CD4-positive, CD25-positive, alpha-beta regulatory T cell (primary cell): ENCODE results near the gene FAM163A. TPM values are rescaled to one million over a fixed set of nuclear protein-coding genes. Genes with fewer than 3 reads are reported as not detected.

Experiments
- ATAC-seq, 2 donors: fragments of 150-1000 bp; cut with Tn5 transposase; one replicate each; pipeline ENCODE4 v1.10.0; 2021; ENCODE audit warnings: low read depth in 2 of 2, moderate number of reproducible peaks in 2 of 2, moderate library complexity in 1 of 2
- DNase-seq, 3 donors: peaks; one replicate each; pipeline versions ENCODE4 v3.0.0 to v3.0.0-alpha.2; 2012 to 2022; ENCODE audit warnings: mixed read lengths in 1 of 3
- H3K27ac ChIP-seq: one replicate; pipeline ENCODE4 v1.7.0; 2013; ENCODE audit warnings: mild to moderate bottlenecking, low read length; ENCODE audit not compliant: insufficient read depth, poor library complexity, severe bottlenecking
- H3K27me3 ChIP-seq: one replicate; pipeline ENCODE4 v1.7.0; 2013; ENCODE audit warnings: low read length; ENCODE audit not compliant: control insufficient read depth, insufficient read depth
- H3K36me3 ChIP-seq: one replicate; pipeline ENCODE4 v1.7.0; 2013; ENCODE audit warnings: mild to moderate bottlenecking, low read length, moderate library complexity; ENCODE audit not compliant: control insufficient read depth, insufficient read depth
- H3K4me1 ChIP-seq: 2 replicates; pipeline ENCODE4 v1.7.0; 2013; ENCODE audit warnings: mild to moderate bottlenecking, low read length; ENCODE audit not compliant: insufficient read depth, control insufficient read depth, poor library complexity, severe bottlenecking
- H3K4me3 ChIP-seq: one replicate; pipeline ENCODE4 v1.7.0; 2013; ENCODE audit warnings: low read depth, mild to moderate bottlenecking, low read length, moderate library complexity
- H3K9me3 ChIP-seq, 2 experiments: 1 replicate in 1 of 2; 2 replicates in 1 of 2; pipeline ENCODE4 v1.7.0; 2013; ENCODE audit warnings: low read length in 2 of 2, mild to moderate bottlenecking in 1 of 2, moderate library complexity in 1 of 2; ENCODE audit not compliant: control insufficient read depth in 2 of 2
- H3K27ac Mint-ChIP-seq, 3 donors: one replicate each; pipeline ENCODE4 v1.8.0; 2020 to 2022; ENCODE audit warnings: mild to moderate bottlenecking in 3 of 3, mixed read lengths in 3 of 3, moderate library complexity in 2 of 3
- H3K27me3 Mint-ChIP-seq: one replicate; pipeline ENCODE4 v1.8.0; 2022; ENCODE audit warnings: mild to moderate bottlenecking, mixed read lengths
- H3K36me3 Mint-ChIP-seq: one replicate; pipeline ENCODE4 v1.8.0; 2020; ENCODE audit warnings: mixed read lengths
- H3K4me1 Mint-ChIP-seq, 4 donors: one replicate each; pipeline ENCODE4 v1.8.0; 2020 to 2022; ENCODE audit warnings: mixed read lengths in 4 of 4, mild to moderate bottlenecking in 1 of 4
- H3K4me3 Mint-ChIP-seq, 4 donors: one replicate each; pipeline ENCODE4 v1.8.0; 2020 to 2022; ENCODE audit warnings: mild to moderate bottlenecking in 4 of 4, mixed read lengths in 4 of 4, moderate library complexity in 3 of 4
- H3K9me3 Mint-ChIP-seq, 7 donors: one replicate each; pipeline ENCODE4 v1.8.0; 2020 to 2022; ENCODE audit warnings: mixed read lengths in 7 of 7, mild to moderate bottlenecking in 3 of 7, moderate library complexity in 2 of 7
- polyA plus RNA-seq, 4 donors: library from polyadenylated mRNA; unstranded; fragments of 300-500 nt; fragmentation: Illumina TruSeq; gene quantifications; one replicate each; pipeline ENCODE4 v1.2.3, GENCODE V29; 2021
- total RNA-seq: library from RNA; stranded (reverse); gene quantifications from one replicate; pipeline ENCODE4 v1.2.3, GENCODE V29; 2022

FAM163A gene
- total and polyA plus RNA-seq, 5 donors from 2014 or later, result 0.13 TPM; not detected in 4

- Mint-ChIP-seq H3K27me3 (no peaks in the 10 kb centered on the region), H3K27ac (peak overlapping the region in 1 of 3 donors; percentile 71), H3K4me1 (no peaks in the 10 kb centered on the region), H3K4me3 (no peak overlapping the region), H3K9me3 (peaks cover 0 to 3% (median 0%) of the 10 kb centered on the region in 7 donors), H3K36me3 (peaks cover 5% of the 10 kb centered on the region)
- Histone ChIP-seq H3K9me3 (peaks cover 0 to 3% of the 10 kb centered on the region in 2 experiments), H3K27me3 (no peaks in the 10 kb centered on the region), H3K4me3 (no peak overlapping the region), H3K36me3 (no peaks in the 10 kb centered on the region), H3K27ac (no peak overlapping the region), H3K4me1 (no peaks in the 10 kb centered on the region)
- DNase-seq (no peak), ATAC-seq (no peak)
These were observed 27.9 kb downstream of the FAM163A start for GRCh38 chr1:179770887-179771502.

- Mint-ChIP-seq H3K4me3 (no peak overlapping the region), H3K27ac (no peak overlapping the region), H3K27me3 (peaks cover 5% of the 10 kb centered on the region), H3K9me3 (peaks cover 0 to 3% (median 0%) of the 10 kb centered on the region in 7 donors), H3K4me1 (no peaks in the 10 kb centered on the region), H3K36me3 (peaks cover 5% of the 10 kb centered on the region)
- Histone ChIP-seq H3K4me1 (no peaks in the 10 kb centered on the region), H3K4me3 (no peak overlapping the region), H3K27ac (no peak overlapping the region), H3K36me3 (no peaks in the 10 kb centered on the region), H3K27me3 (no peaks in the 10 kb centered on the region), H3K9me3 (peaks cover 0 to 3% of the 10 kb centered on the region in 2 experiments)
- DNase-seq, result no peak
- no peak for ATAC-seq
These were observed 30.2 kb downstream of the FAM163A start for GRCh38 chr1:179773264-179773663.

GRCh38 chr1:179774000-179774399 lies 30.9 kb downstream of the FAM163A start:
- no peak for DNase-seq
- H3K9me3 ChIP-seq, result peaks cover 0 to 3% of the 10 kb centered on the region in 2 experiments
- no peaks in the 10 kb centered on the region for H3K27me3 ChIP-seq
- H3K4me1 ChIP-seq, result no peaks in the 10 kb centered on the region
- no peak for ATAC-seq
- Mint-ChIP-seq H3K36me3 (peaks cover 5% of the 10 kb centered on the region), H3K27ac (no peak overlapping the region), H3K9me3 (peaks cover 0 to 3% (median 0%) of the 10 kb centered on the region in 7 donors), H3K4me3 (no peak overlapping the region), H3K4me1 (no peaks in the 10 kb centered on the region), H3K27me3 (peaks cover 8% of the 10 kb centered on the region)
- H3K27ac ChIP-seq, result no peak overlapping the region
- no peaks in the 10 kb centered on the region for H3K36me3 ChIP-seq
- H3K4me3 ChIP-seq, result no peak overlapping the region

GRCh38 chr1:179774566-179774965 lies 31.5 kb downstream of the FAM163A start:
- H3K27ac ChIP-seq, result no peak overlapping the region
- Mint-ChIP-seq H3K27me3 (peaks cover 14% of the 10 kb centered on the region), H3K27ac (no peak overlapping the region), H3K36me3 (peaks cover 5% of the 10 kb centered on the region), H3K4me3 (no peak overlapping the region), H3K4me1 (no peaks in the 10 kb centered on the region), H3K9me3 (peaks cover 0 to 3% (median 0%) of the 10 kb centered on the region in 7 donors)
- peaks cover 0 to 3% of the 10 kb centered on the region in 2 experiments for H3K9me3 ChIP-seq
- no peaks in the 10 kb centered on the region for H3K36me3 ChIP-seq
- no peaks in the 10 kb centered on the region for H3K27me3 ChIP-seq
- ATAC-seq (no peak), DNase-seq (no peak)
- no peak overlapping the region for H3K4me3 ChIP-seq
- H3K4me1 ChIP-seq, result no peaks in the 10 kb centered on the region

GRCh38 chr1:179775009-179775408 lies 31.9 kb downstream of the FAM163A start:
- H3K9me3 Mint-ChIP-seq, result peaks cover 0 to 3% (median 0%) of the 10 kb centered on the region in 7 donors
- Histone ChIP-seq H3K27ac (no peak overlapping the region), H3K4me3 (no peak overlapping the region), H3K27me3 (no peaks in the 10 kb centered on the region), H3K4me1 (no peaks in the 10 kb centered on the region), H3K9me3 (peaks cover 0 to 3% of the 10 kb centered on the region in 2 experiments), H3K36me3 (no peaks in the 10 kb centered on the region)
- H3K4me1 Mint-ChIP-seq, result no peaks in the 10 kb centered on the region
- no peak overlapping the region for H3K27ac Mint-ChIP-seq
- peaks cover 14% of the 10 kb centered on the region for H3K27me3 Mint-ChIP-seq
- no peak overlapping the region for H3K4me3 Mint-ChIP-seq
- ATAC-seq, result no peak
- H3K36me3 Mint-ChIP-seq, result peaks cover 5% of the 10 kb centered on the region
- DNase-seq, result no peak

GRCh38 chr1:179776831-179777230 lies 33.7 kb downstream of the FAM163A start:
- H3K4me1 Mint-ChIP-seq, result no peaks in the 10 kb centered on the region
- no peak for DNase-seq
- peaks cover 0 to 3% (median 0%) of the 10 kb centered on the region in 7 donors for H3K9me3 Mint-ChIP-seq
- peaks cover 4% of the 10 kb centered on the region for H3K36me3 Mint-ChIP-seq
- Histone ChIP-seq H3K4me1 (no peaks in the 10 kb centered on the region), H3K9me3 (peaks cover 0 to 3% of the 10 kb centered on the region in 2 experiments), H3K36me3 (no peaks in the 10 kb centered on the region), H3K27me3 (no peaks in the 10 kb centered on the region), H3K4me3 (no peak overlapping the region), H3K27ac (no peak overlapping the region)
- H3K27ac Mint-ChIP-seq, result no peak overlapping the region
- no peak overlapping the region for H3K4me3 Mint-ChIP-seq
- peaks cover 14% of the 10 kb centered on the region for H3K27me3 Mint-ChIP-seq
- no peak for ATAC-seq

GRCh38 chr1:179777731-179778130 lies 34.6 kb downstream of the FAM163A start:
- no peak overlapping the region for H3K4me3 Mint-ChIP-seq
- Histone ChIP-seq H3K4me1 (no peaks in the 10 kb centered on the region), H3K27me3 (no peaks in the 10 kb centered on the region), H3K36me3 (no peaks in the 10 kb centered on the region), H3K4me3 (no peak overlapping the region), H3K27ac (no peak overlapping the region), H3K9me3 (peaks cover 0 to 2% of the 10 kb centered on the region in 2 experiments)
- H3K9me3 Mint-ChIP-seq, result peaks cover 0 to 2% (median 0%) of the 10 kb centered on the region in 7 donors
- ATAC-seq (no peak), DNase-seq (no peak)
- no peak overlapping the region for H3K27ac Mint-ChIP-seq
- no peaks in the 10 kb centered on the region for H3K36me3 Mint-ChIP-seq
- H3K4me1 Mint-ChIP-seq, result no peaks in the 10 kb centered on the region
- H3K27me3 Mint-ChIP-seq, result peaks cover 14% of the 10 kb centered on the region

GRCh38 chr1:179779645-179780272 lies 36.7 kb downstream of the FAM163A start:
- Mint-ChIP-seq H3K4me3 (no peak overlapping the region), H3K9me3 (no peaks in the 10 kb centered on the region), H3K27me3 (peaks cover 16% of the 10 kb centered on the region), H3K27ac (no peak overlapping the region), H3K36me3 (no peaks in the 10 kb centered on the region), H3K4me1 (no peaks in the 10 kb centered on the region)
- Histone ChIP-seq H3K9me3 (no peaks in the 10 kb centered on the region), H3K4me3 (no peak overlapping the region), H3K27me3 (no peaks in the 10 kb centered on the region), H3K27ac (no peak overlapping the region), H3K4me1 (no peaks in the 10 kb centered on the region), H3K36me3 (no peaks in the 10 kb centered on the region)
- ATAC-seq, result no peak
- no peak for DNase-seq
